Embryonic facial prominence (tissue), 1 donor: ENCODE results near the gene LRP2BP.
"Not testable (repeated sequence)": the region's sequence is repeated elsewhere in the genome, so short reads cannot be mapped to it uniquely, and the experiment has no call there.

Experiments
- DNase-seq: peaks from one replicate; pipeline ENCODE4 v3.0.0-alpha.2; 2016; ENCODE audit errors: extremely low spot score

The LRP2BP gene

DNA sequence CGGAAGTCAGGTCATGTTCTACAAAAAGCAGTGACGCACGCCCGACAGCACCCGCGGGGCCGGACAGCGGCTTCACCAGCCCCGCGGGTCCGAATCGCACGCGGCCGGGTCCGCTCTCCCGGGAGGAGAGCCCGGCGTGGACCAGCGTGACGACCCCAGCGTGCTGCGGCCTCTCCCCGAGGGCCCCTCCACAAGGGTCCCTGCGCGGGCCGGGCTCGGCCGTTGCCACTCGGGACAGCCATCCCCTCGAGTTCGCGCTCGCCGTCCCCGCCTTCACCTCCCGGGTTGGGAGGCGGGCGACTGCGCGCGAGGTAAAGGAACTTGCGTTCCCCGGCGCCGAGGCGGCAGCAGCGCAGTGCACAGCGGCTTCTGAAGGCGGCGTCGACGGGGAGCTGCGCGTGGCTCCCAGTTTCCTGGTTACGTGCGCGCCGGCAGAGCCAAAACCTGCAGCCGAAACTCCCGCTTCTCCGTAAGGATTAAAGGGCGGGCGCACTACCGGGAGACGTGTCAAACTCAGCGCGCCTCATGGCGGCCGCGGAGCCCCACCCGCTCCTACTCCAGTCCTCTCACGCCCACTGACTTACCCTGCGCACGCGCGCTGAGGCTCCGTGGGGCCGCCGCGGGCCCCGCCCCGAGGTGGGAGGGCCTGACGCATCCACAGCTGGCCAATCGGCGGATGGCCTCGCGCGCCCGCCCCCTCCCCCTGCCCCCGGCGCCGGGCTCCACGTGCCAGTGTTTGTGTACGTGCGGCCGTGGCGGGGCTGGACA, 416 bp upstream of the LRP2BP start:
- DNase-seq: peak; percentile 97

GRCh38 chr4:185394568-185395237, 1.0 kb downstream of the LRP2BP start:
- peak; percentile 33 for DNase-seq

GRCh38 chr4:185392156-185392555, 3.6 kb downstream of the LRP2BP start:
- no peak for DNase-seq

DNA sequence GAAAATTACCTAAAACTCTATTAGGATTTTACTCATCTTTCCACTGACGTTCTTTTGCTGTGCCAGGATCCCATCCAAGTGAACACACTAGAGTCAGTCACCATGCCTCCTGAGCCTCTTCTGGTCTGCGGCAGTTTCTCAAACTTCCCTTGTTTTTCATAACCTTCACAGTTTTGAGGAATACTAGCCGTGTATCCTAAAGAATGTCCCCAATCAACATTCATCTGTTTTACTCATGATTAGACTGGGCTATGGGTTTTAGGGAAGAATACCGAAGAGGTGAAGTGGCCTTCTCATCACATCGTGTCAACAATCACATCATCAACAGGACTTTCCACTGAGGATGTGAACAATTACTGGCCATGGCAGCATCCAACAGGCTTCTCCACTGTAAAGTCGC, 4.8 kb downstream of the LRP2BP start:
- no peak for DNase-seq

- DNase-seq: no peak
Observed at GRCh38 chr4:185387957-185388356, 7.8 kb downstream of the LRP2BP start.

GRCh38 chr4:185384930-185385331, 10.8 kb downstream of the LRP2BP start:
- no peak for DNase-seq

- no peak for DNase-seq
Observed at GRCh38 chr4:185384061-185384460, 11.7 kb downstream of the LRP2BP start.

DNA sequence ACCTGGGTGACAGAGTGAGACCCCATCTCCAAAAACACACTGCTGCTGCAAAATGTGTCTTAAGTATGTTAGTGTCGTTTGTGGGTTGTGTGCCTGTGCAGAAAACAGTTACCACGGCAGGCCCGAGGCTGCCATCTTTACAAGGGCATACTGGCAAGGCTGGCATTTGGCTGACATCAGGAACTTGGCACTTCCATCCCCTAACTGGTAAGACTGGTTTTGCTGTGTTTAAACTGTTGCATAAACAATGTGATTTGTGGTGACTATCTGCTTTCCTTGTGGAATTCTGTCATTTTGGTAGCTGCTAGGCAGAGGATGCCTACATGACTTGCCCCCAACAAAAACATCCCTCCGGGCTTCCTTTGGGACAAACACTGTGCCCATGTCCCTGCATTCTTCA, 12.3 kb downstream of the LRP2BP start:
- DNase-seq: no peak

- DNase-seq: no peak
Observed at GRCh38 chr4:185382754-185383153, 13.0 kb downstream of the LRP2BP start.

- DNase-seq: no peak
Observed at GRCh38 chr4:185381288-185382196, 14.2 kb downstream of the LRP2BP start.

- no peak for DNase-seq
Observed at GRCh38 chr4:185380320-185380719, 15.4 kb downstream of the LRP2BP start.

GRCh38 chr4:185379326-185380295, 16.1 kb downstream of the LRP2BP start:
- no peak for DNase-seq

GRCh38 chr4:185378264-185378663, 17.5 kb downstream of the LRP2BP start:
- DNase-seq: no peak

GRCh38 chr4:185374573-185374972, 21.2 kb downstream of the LRP2BP start:
- no peak for DNase-seq

DNA sequence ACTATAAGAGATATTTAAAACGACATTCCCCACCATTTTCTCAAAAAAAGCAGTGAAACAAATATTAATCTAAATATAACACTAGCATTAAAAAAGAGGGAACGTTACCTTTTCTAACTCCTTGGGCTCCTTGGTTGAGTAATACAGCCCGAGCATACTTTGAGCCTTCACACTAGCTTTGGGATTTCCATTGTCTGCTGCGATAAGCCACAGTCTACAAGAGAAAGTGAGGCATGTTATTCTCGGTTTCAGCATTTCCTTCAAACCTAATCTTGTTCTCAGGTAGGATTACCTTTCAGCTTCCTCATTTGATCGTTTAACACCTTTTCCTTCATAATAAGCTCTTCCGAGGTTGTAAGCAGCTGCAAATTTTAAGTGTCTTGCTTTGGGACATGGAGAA, 21.7 kb downstream of the LRP2BP start:
- DNase-seq: no peak

DNA sequence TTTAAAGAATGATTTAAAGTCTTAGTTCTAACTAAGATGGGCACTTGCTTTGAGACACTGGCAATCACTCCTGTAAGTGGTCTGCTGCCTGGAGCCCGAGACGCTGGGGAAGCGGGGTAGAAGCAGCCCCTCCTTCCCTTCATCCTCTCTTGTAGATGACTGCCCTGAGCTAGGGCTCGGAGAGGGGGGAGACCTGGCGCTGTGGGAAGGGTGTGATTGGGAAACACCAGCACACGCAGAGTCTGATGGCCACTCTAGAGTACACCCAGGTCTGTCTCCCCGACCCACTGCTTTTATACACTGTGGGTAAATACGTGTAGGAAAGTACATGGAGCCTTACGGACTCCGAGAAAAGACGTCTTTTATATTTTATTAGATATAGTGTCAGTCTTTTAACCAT, 24.0 kb downstream of the LRP2BP start:
- no peak for DNase-seq

- DNase-seq: no peak
Observed at GRCh38 chr4:185370268-185370949, 25.3 kb downstream of the LRP2BP start.

- DNase-seq: no peak
Observed at GRCh38 chr4:185369731-185370130, 26.0 kb downstream of the LRP2BP start.

DNA sequence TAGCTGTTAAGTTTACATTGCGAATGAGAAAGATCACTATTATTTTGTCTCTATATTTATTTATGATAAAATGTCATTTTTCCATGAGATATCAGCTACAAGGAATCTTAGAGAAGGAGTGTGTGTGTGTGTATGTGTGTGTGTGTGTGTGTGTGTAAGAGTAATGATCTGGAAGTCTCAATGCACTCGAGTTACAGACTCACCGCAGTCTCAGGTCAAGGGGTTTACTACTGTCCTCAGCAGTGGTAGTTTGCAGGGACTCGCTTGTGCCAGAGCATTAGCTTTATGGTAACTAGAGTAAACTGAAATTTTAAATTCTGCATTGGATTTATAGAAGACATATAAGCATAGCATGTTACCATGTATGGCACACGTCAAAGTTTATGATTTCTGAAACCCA, 30.8 kb downstream of the LRP2BP start:
- no peak for DNase-seq

GRCh38 chr4:185363251-185363650, 32.5 kb downstream of the LRP2BP start:
- DNase-seq: no peak

- not testable (repeated sequence) for DNase-seq
Observed at GRCh38 chr4:185362570-185362969, 33.2 kb downstream of the LRP2BP start.
